Activated naive CD4-positive, alpha-beta T cell treated with anti-CD3 and anti-CD28 coated beads, Interleukin-2, amount 50 U/mL, for 24 hours (primary cell): Measurements from ENCODE around the gene GPR4.
"Not testable (repeated sequence)": the region's sequence is repeated elsewhere in the genome, so short reads cannot be mapped to it uniquely, and the experiment has no call there.

Experiments used
- H3K27ac Mint-ChIP-seq: one replicate; pipeline ENCODE4 v1.8.0; 2021; ENCODE audit warnings: mild to moderate bottlenecking, mixed read lengths
- H3K27me3 Mint-ChIP-seq: one replicate; pipeline ENCODE4 v1.8.0; 2021; ENCODE audit warnings: mixed read lengths
- H3K36me3 Mint-ChIP-seq: one replicate; pipeline ENCODE4 v1.8.0; 2021; ENCODE audit warnings: mixed read lengths
- H3K4me1 Mint-ChIP-seq: one replicate; pipeline ENCODE4 v1.8.0; 2021; ENCODE audit warnings: mixed read lengths
- H3K4me3 Mint-ChIP-seq: one replicate; pipeline ENCODE4 v1.8.0; 2021; ENCODE audit warnings: mild to moderate bottlenecking, mixed read lengths
- H3K9me3 Mint-ChIP-seq: one replicate; pipeline ENCODE4 v1.8.0; 2021; ENCODE audit warnings: mixed read lengths

The GPR4 gene

DNA sequence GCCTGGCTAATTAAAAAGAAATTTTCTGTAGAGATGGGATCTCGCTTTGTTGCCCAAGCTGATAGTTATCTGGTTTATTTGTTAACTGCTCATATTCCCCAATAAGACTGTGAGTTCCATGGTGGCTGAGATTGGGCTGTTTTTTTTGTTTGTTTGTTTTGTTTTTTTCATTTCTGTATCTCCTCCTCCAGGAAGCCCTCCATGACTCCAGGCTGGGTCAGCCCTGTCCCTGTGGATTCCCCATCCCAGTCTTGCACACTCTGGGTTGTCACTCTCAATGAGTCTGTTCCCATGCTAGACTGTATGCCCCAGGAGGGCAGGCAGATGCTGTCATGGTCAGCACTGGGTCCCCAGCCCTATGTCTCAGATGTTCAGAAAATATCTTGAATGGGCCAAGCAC is 34.3 kb upstream of the GPR4 start:
- Mint-ChIP-seq H3K4me3 (no peak overlapping the region), H3K27ac (no peak overlapping the region)

DNA sequence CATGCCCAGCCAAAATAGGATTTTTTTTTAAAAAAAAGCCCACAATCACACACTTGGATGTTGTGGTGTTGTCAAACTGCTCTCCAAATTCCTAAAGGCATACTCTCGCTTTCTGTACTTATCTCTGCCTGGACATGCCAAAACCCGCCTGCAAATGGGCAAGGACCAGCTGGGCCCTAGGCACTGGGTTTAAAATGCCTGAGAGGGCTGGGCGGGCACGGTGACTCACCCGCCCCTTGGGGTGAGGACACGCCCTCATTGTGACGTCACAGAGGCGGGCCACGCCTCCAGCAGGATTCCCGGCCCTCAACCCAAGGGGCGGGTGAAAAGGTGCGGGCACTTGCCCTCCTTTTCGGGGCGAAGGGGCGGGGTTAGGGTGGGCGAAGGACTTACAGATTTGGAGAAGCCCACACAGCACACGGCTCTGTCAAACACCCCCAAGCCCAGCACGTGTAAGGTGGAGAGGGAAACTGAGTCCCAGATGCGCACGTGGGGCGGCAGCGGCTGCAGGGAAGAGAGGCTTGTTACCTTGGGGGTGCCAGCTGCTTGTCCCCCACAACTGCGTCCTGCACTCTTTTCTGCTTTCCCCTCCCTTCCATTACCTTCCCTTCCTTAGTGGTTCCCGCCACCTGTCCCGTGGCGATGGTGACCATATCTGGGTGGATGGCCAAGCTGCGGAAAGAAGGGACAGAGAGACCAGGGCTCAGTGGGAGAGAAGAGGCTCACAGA is 30.6 kb upstream of the GPR4 start:
- no peaks in the 10 kb centered on the region for H3K9me3 Mint-ChIP-seq
- no peak overlapping the region for H3K4me3 Mint-ChIP-seq
- H3K4me1 Mint-ChIP-seq, result peaks cover 8% of the 10 kb centered on the region
- H3K36me3 Mint-ChIP-seq, result peaks cover 3% of the 10 kb centered on the region
- no peak overlapping the region for H3K27ac Mint-ChIP-seq
- H3K27me3 Mint-ChIP-seq, result no peaks in the 10 kb centered on the region

More for the DNA sequence above, 34.3 kb upstream of the GPR4 start:
- Mint-ChIP-seq H3K27me3 (no peaks in the 10 kb centered on the region), H3K4me1 (peaks cover 18% of the 10 kb centered on the region), H3K36me3 (peaks cover 8% of the 10 kb centered on the region), H3K9me3 (peaks cover 3% of the 10 kb centered on the region)

DNA sequence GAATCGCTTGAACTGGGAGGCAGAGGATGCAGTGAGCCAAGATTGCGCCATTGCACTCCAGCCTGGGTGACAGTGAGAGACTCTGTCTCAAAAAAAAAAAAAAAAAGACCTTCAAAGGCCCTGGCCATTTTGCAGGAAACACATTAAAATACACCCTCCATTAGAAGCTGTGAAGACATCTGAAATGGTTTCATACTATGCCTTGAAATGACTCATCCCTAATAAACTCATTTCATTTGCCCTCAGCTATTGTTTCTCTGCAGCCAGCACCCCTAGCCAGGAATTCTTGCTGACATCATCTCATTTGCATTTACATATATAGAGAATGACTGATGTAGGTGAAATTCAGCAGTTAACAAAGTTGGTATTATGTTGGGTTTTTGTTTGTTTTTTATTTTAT is 28.5 kb upstream of the GPR4 start:
- peaks cover 8% of the 10 kb centered on the region for H3K4me1 Mint-ChIP-seq
- peaks cover 6% of the 10 kb centered on the region for H3K36me3 Mint-ChIP-seq
- no peak overlapping the region for H3K27ac Mint-ChIP-seq
- no peaks in the 10 kb centered on the region for H3K27me3 Mint-ChIP-seq
- no peaks in the 10 kb centered on the region for H3K9me3 Mint-ChIP-seq
- no peak overlapping the region for H3K4me3 Mint-ChIP-seq

DNA sequence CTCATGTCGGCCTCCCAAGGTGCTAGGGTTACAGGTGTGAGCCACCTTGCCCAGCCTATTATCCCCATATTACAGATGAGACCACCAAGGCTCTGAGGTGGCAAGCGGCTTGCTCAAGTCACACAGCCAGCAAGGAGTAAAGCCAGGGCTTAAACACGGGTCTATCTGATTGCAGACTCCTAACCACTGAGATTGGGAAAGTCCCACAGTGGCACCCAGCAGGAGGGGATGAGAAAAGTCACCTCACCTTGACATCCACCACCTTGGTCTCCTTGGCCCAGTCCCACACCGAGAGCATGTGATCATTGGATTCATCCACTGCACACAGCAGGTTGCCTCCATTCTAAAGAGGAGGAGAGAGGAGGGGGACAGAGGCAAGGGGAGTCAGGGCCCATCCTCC is 27.7 kb upstream of the GPR4 start:
- Mint-ChIP-seq H3K36me3 (peaks cover 6% of the 10 kb centered on the region), H3K4me3 (no peak overlapping the region), H3K27ac (no peak overlapping the region), H3K4me1 (peaks cover 8% of the 10 kb centered on the region), H3K9me3 (no peaks in the 10 kb centered on the region), H3K27me3 (no peaks in the 10 kb centered on the region)

DNA sequence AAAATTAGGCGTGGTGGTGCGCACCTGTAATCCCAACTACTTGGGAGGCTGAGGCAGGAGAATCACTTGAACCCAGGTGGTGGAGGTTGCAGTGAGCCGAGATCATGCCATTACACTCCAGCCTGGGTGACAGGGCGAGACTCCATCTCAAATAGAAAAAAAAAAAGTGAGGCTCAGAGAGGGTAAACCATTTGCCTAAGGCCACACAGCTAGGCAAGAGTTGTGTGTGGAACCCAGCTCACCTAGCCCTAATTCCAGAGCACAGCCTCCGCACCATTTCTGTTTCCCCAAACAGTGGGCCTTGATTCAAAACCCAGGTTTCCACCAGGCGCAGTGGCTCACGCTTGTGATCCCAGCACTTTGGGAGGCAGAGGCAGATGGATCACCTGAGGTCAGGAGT is 26.2 kb upstream of the GPR4 start:
- not testable (repeated sequence) for H3K9me3 Mint-ChIP-seq, H3K4me3 Mint-ChIP-seq, H3K27me3 Mint-ChIP-seq, H3K27ac Mint-ChIP-seq, H3K4me1 Mint-ChIP-seq, H3K36me3 Mint-ChIP-seq

DNA sequence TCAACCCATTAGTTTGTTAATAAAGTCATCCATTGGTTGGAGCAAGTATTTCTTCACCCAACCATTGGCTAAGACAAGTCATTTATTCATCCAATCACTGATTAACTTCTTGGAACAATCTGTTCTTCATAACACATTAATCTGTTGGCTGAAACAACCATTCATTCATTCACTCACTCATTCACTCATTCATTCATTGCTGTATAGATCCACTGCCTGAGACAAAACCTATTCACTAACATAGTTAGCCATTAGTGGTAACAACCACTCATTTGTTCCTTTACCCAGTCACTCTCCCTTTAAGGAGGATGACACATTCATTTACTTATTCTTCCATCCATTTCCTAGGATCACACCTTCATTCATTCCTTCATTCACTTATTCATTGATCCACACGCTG is 22.0 kb upstream of the GPR4 start:
- H3K36me3 Mint-ChIP-seq, result peaks cover 10% of the 10 kb centered on the region
- H3K4me1 Mint-ChIP-seq, result no peaks in the 10 kb centered on the region
- H3K27ac Mint-ChIP-seq, result peak overlapping the region; percentile 0
- no peaks in the 10 kb centered on the region for H3K9me3 Mint-ChIP-seq
- no peaks in the 10 kb centered on the region for H3K27me3 Mint-ChIP-seq
- no peak overlapping the region for H3K4me3 Mint-ChIP-seq

DNA sequence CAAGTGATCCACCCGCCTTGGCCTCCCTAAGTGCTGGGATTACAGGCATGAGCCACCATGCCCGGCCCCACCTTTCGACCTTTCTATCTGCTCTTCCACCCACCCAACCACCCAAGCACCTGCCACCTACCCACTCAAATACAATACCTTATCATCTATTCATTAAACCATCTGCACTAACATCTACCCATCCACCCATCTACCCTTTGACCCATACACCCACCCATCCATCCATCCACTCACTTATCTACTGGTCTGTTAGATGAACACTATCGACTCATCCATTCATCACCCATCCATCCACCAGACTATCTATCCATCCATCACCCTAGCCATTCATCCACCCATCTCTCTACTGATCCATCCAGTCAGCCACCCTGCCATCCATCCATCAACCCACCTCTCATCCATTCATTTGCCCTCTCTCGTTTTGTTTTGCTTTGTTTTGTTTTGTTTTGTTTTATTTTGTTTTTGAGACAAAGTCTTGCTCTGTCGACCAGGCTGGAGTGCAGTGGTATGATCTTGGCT is 20.0 kb upstream of the GPR4 start:
- H3K4me3 Mint-ChIP-seq, result no peak overlapping the region
- no peaks in the 10 kb centered on the region for H3K4me1 Mint-ChIP-seq
- H3K36me3 Mint-ChIP-seq, result peaks cover 10% of the 10 kb centered on the region
- no peaks in the 10 kb centered on the region for H3K9me3 Mint-ChIP-seq
- no peaks in the 10 kb centered on the region for H3K27me3 Mint-ChIP-seq
- H3K27ac Mint-ChIP-seq, result no peak overlapping the region

DNA sequence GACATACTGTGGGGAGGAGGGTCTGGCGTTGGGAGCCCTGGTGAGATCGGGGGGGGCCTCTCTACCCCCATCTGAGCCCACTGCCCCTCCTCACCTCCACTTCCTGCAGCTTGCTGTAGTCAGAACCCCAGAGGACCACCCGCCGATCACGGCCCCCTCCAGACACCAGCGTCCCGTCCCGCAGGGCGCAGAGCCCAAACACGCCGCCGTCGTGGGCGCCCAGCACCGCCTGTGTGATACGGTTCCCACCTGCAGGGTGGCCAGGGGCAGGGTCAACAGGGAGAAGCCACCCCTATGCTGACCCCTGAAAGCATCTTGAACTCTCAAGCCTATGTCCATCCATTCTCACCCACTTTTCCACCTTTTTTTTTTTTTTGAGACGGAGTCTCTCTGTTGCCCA is 19.4 kb upstream of the GPR4 start:
- Mint-ChIP-seq H3K9me3 (no peaks in the 10 kb centered on the region), H3K36me3 (peaks cover 10% of the 10 kb centered on the region), H3K4me1 (no peaks in the 10 kb centered on the region), H3K27ac (no peak overlapping the region), H3K4me3 (no peak overlapping the region), H3K27me3 (no peaks in the 10 kb centered on the region)

DNA sequence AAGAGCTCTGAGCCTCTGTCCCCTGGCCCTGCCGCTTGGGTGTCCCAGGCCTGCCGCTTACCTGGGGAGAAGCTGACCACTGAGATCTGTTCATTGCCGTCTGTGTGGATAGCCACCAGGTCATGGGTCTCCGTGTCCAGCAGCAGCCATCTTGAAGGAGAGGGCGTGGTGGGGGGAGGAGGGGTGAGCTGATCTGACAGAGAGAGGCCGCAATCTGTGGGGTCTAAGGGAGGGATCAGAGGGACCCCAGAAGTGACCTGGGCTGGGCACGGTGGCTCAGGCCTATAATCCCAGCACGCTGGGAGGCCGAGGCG is 14.6 kb upstream of the GPR4 start:
- H3K4me3 Mint-ChIP-seq, result no peak overlapping the region
- peaks cover 10% of the 10 kb centered on the region for H3K36me3 Mint-ChIP-seq
- no peaks in the 10 kb centered on the region for H3K9me3 Mint-ChIP-seq
- no peak overlapping the region for H3K27ac Mint-ChIP-seq
- no peaks in the 10 kb centered on the region for H3K27me3 Mint-ChIP-seq
- H3K4me1 Mint-ChIP-seq, result peaks cover 9% of the 10 kb centered on the region

DNA sequence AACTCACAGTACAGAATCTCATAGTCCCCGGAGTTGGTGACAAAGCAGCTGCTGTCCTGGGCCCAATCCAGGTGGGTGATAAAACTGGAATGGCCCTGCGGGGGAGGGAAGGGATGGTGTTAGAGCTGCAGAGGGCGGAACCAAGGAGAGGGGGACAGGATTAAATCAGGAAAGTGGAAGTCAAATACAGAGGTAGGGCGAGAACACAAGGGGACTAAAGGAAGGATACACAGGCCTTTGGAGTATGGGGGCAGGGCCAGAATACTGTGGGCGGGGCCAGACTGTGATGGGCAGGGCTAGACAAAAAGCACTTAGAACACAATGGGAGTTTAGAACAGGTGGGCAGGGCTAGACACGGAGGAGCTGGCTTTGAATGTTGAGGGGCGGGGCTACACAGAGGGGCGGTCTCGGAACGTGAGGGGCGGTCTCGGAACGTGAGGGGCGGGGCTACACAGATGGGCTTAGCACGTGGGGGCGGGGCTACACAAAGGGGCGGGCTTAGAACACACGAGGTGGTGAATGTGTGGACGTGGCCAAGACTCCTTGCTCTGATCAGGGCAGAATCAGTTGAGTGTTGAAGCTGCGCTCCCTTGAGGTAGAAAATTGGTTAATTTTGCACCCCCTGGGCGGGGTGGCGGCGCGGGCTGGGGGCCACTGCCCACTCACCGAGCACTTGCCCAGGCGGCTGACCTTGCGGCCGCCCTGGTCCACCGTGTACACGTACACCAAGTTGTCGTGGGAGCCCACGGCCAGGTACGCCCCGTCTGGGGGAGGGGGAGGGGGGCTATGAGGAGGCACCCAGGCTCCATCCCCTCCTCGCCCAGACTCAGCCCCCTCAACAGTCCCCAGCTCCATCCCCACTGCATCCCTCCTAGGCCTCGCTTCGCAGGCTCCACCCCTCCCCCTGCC is 14.0 kb upstream of the GPR4 start:
- peaks cover 10% of the 10 kb centered on the region for H3K36me3 Mint-ChIP-seq
- no peak overlapping the region for H3K4me3 Mint-ChIP-seq
- H3K9me3 Mint-ChIP-seq, result no peaks in the 10 kb centered on the region
- no peaks in the 10 kb centered on the region for H3K27me3 Mint-ChIP-seq
- peak overlapping the region; percentile 13 for H3K27ac Mint-ChIP-seq
- peaks cover 9% of the 10 kb centered on the region for H3K4me1 Mint-ChIP-seq

DNA sequence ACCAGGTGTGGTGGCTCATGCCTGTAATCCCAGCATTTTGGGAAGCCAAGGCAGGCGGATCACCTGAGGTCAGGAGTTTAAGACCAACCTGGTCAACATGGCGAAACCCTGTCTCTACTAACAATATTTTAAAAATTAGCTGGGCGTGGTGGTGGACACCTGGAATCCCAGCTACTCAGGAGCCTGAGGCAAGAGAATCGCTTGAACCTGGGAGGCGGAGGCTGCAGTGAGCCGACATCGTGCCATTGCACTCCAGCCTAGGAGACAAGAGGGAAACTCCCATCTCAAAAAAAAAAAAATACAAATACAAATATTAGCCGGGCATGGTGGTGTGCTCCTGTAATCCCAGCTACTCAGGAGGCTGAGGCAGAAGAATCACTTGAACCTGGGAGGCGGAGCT is 13.0 kb upstream of the GPR4 start:
- not testable (repeated sequence) for H3K9me3 Mint-ChIP-seq, H3K4me1 Mint-ChIP-seq, H3K27ac Mint-ChIP-seq, H3K4me3 Mint-ChIP-seq, H3K27me3 Mint-ChIP-seq
- peaks cover 12% of the 10 kb centered on the region for H3K36me3 Mint-ChIP-seq

DNA sequence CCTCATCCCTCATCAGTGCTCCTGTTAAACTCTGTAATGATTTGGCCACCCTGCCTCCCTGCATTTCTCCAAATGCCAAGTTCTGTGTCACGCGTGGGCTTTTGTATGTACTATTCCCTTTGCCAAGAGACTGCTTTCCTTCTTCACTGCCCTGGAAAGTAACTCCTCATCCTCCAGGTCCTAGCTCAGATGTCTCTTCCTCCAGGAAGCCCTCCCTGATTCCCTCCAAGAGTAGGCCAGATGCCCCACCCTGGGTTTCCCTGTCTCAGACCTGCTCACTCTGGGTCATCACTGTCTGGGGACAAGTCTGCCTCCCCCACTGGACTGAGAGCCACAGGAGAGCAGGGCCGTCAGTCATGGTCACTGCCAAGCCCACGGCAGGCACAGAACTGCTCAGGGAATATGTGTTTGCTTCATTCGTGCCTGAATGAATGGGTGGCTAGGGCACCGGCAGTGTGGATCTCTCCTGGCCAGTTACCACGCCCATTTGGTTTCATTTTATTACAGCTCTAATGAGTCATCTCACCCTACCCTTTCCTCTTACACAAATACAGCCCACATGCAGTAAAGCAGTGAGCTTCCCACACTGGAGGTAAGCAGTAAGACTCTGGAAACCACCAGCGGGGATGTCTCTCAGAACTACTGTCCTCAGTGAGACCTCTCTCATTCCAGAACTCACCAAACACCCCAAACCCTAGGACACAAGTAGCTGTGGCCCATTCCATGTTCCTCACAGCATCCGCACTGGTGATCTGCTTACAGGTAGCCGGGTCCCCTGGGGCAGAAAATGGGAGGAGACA is 12.1 kb upstream of the GPR4 start:
- peak overlapping the region; percentile 58 for H3K4me3 Mint-ChIP-seq
- H3K27ac Mint-ChIP-seq, result peak overlapping the region; percentile 56
- H3K36me3 Mint-ChIP-seq, result peaks cover 21% of the 10 kb centered on the region
- H3K27me3 Mint-ChIP-seq, result no peaks in the 10 kb centered on the region
- H3K9me3 Mint-ChIP-seq, result peaks cover 2% of the 10 kb centered on the region
- H3K4me1 Mint-ChIP-seq, result peaks cover 9% of the 10 kb centered on the region

DNA sequence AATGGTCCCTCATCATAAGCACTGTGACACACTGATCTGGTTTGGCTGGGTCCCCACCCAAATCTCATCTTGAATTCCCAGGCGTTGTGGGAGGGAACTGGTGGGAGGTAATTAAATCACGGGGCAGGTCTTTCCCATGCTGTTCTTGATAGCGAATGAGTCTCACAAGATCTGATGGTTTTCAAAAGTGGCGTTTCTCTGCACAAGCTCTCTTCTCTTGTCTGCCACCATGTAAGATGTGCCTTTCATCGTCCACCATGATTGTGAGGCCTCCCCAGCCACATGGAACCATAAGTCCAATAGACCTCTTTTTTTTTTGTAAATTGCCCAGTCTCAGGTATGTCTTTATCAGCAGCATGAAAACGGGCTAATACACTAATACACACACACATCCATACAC is 6.9 kb upstream of the GPR4 start:
- no peak overlapping the region for H3K27ac Mint-ChIP-seq
- H3K4me3 Mint-ChIP-seq, result no peak overlapping the region
- no peaks in the 10 kb centered on the region for H3K27me3 Mint-ChIP-seq
- peaks cover 15% of the 10 kb centered on the region for H3K36me3 Mint-ChIP-seq
- H3K4me1 Mint-ChIP-seq, result peaks cover 8% of the 10 kb centered on the region
- H3K9me3 Mint-ChIP-seq, result peaks cover 5% of the 10 kb centered on the region

DNA sequence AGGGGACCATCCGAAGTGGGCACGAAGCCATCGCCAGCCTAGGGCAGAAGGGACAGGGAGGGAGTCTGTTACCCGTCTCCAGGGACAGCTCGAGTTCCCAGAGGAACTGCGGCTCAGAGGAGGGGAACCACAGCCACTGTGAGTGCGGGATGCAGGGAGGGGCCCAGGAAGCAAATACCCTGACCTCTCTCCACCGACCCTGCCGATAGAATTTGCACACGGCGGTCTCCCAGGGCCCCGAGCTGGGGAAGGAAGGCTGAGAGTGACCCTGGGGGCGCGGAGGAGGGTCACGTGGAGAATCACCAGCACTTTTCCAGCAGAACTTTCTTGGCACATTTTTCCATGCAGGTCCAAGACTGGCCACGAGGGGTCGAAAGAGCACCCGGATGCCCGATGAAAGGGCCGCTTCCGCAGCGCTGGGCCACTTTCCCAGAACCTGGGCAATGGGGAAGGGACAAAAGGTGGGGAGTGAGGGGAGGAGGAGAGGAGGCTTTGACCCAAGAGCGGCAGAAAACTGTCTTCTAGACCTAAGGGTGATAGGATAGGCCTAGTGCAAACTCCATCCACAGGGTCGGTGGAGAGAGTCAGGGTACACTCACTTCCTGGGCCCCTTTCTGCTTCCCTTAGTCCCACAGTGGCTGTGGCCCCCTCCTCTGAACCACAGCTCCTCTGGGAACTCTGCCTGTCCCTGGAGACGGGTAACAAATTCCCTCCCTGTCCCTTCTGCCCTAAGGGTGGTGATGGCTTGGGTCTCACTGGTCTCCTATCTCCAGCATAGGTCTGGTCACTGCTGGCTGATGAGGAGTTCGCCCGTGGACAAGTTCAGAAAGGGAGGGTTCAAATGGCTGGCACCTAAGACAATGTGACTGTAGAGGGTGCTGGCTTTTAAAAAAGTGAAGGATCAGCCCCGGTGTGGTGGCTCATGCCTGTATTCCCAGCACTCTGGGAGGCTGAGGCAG is 5.3 kb upstream of the GPR4 start:
- Mint-ChIP-seq H3K36me3 (peaks cover 14% of the 10 kb centered on the region), H3K27me3 (peaks cover 11% of the 10 kb centered on the region), H3K9me3 (peaks cover 5% of the 10 kb centered on the region), H3K27ac (peak overlapping the region; percentile 77), H3K4me1 (peaks cover 10% of the 10 kb centered on the region), H3K4me3 (peak overlapping the region; percentile 30)

DNA sequence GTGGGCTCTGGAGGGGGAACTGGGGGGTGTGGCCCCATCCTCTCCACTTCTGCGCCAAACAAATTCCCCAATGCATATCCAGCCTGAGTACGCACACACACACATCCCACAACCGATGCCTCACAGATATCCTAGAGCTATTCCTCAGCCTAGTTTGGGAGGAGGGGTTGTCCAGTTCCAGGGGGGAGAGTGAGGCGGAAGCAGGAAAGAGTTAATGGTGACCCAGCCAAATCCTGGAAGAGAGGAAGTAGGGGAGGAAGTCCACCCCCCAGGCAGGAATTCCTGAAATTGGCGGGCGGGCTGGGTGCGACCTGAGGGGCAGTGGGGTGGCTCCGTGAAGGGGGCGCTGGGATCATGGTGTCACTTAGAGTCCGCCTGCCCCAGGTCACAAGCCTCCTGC is 897 bp downstream of the GPR4 start:
- H3K27ac Mint-ChIP-seq, result no peak overlapping the region
- H3K4me1 Mint-ChIP-seq, result peaks cover 42% of the 10 kb centered on the region
- H3K4me3 Mint-ChIP-seq, result no peak overlapping the region

More for the DNA sequence above, 897 bp downstream of the GPR4 start:
- Mint-ChIP-seq H3K9me3 (no peaks in the 10 kb centered on the region), H3K27me3 (peaks cover 55% of the 10 kb centered on the region), H3K36me3 (no peaks in the 10 kb centered on the region)
